Measurements from ENCODE around the gene DHRS3. TPM values are rescaled to one million over a fixed set of nuclear protein-coding genes. Genes with fewer than 3 reads are reported as not detected.

DHRS3 gene
- total and polyA plus RNA-seq, 2 of the 13 experiments (the other 11 are each of a cell fraction or from before 2014, with no cell fraction given): 48.5 to 90.5 TPM

- no peak for TF ChIP-seq ZMYM3 (CRISPR knock-in tag; IDR thresholded peaks at IDR 0.05)
- 0 out of 2 replicates have a peak, but pooled peaks have one; percentile 9 for TF ChIP-seq CAMTA2 (CRISPR knock-in tag; IDR thresholded peaks at IDR 0.05; ENCODE audit: borderline replicate concordance)
- TF ChIP-seq FOXO1 (CRISPR knock-in tag; IDR thresholded peaks at IDR 0.05): no peak
- TF ChIP-seq CBX1 (IDR thresholded peaks at IDR 0.05; ENCODE audit: low read depth): no peak
- TF ChIP-seq ZNF788 (CRISPR knock-in tag; IDR thresholded peaks at IDR 0.05; ENCODE audit: borderline replicate concordance): 0 out of 2 replicates have a peak, but pooled peaks have one; percentile 11
- no peak for TF ChIP-seq MIER2 (CRISPR knock-in tag; IDR thresholded peaks at IDR 0.05)
- no peak for TF ChIP-seq RFX1 (IDR thresholded peaks at IDR 0.05)
- TF ChIP-seq TSC22D2 (CRISPR knock-in tag; IDR thresholded peaks at IDR 0.05; ENCODE audit: borderline replicate concordance): no peak
- TF ChIP-seq GPN1 (CRISPR knock-in tag; IDR thresholded peaks at IDR 0.05; ENCODE audit: borderline replicate concordance): no peak
- peak; percentile 29; the same call in 1 of the 2 replicates for TF ChIP-seq ZNF136 (CRISPR knock-in tag; IDR thresholded peaks at IDR 0.05; ENCODE audit: low read depth)
- TF ChIP-seq HNRNPL (IDR thresholded peaks at IDR 0.05; ENCODE audit: low read depth, low read length): peak; percentile 98
- TF ChIP-seq ZBTB49 (CRISPR knock-in tag; IDR thresholded peaks at IDR 0.05; ENCODE audit: borderline replicate concordance): no peak
- TF ChIP-seq, protein P1, sequence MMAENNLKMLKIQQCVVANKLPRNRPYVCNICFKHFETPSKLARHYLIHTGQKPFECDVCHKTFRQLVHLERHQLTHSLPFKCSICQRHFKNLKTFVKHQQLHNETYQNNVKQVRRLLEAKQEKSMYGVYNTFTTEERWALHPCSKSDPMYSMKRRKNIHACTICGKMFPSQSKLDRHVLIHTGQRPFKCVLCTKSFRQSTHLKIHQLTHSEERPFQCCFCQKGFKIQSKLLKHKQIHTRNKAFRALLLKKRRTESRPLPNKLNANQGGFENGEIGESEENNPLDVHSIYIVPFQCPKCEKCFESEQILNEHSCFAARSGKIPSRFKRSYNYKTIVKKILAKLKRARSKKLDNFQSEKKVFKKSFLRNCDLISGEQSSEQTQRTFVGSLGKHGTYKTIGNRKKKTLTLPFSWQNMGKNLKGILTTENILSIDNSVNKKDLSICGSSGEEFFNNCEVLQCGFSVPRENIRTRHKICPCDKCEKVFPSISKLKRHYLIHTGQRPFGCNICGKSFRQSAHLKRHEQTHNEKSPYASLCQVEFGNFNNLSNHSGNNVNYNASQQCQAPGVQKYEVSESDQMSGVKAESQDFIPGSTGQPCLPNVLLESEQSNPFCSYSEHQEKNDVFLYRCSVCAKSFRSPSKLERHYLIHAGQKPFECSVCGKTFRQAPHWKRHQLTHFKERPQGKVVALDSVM (CRISPR knock-in tag; IDR thresholded peaks at IDR 0.05): no peak
- TF ChIP-seq STAT5B (CRISPR knock-in tag; IDR thresholded peaks at IDR 0.05): no peak
- TF ChIP-seq MAFG (CRISPR knock-in tag; IDR thresholded peaks at IDR 0.05): no peak
- peak; percentile 69 for TF ChIP-seq RBFOX2 (IDR thresholded peaks at IDR 0.05; ENCODE audit: low read depth, low read length)
- TF ChIP-seq AKAP8 (CRISPR knock-in tag; IDR thresholded peaks at IDR 0.05): no peak
- TF ChIP-seq MTA1 (CRISPR knock-in tag; IDR thresholded peaks at IDR 0.05; ENCODE audit: borderline replicate concordance): no peak
- 0 out of 2 replicates have a peak, but pooled peaks have one; percentile 13 for TF ChIP-seq HOXA3 (CRISPR knock-in tag; IDR thresholded peaks at IDR 0.05)
- TF ChIP-seq ZNF296 (CRISPR knock-in tag; conservative IDR thresholded peaks at IDR 0.05): no peak
- TF ChIP-seq ZNF781 (CRISPR knock-in tag; IDR thresholded peaks at IDR 0.05; ENCODE audit: borderline replicate concordance, not compliant biosample characterization): no peak
- TF ChIP-seq ZNF224 (CRISPR knock-in tag; IDR thresholded peaks at IDR 0.05): no peak
- TF ChIP-seq ZNF547 (CRISPR knock-in tag; IDR thresholded peaks at IDR 0.05): peak; percentile 29; the same call in 1 of the 2 replicates
- peak; percentile 61 for TF ChIP-seq ZBTB33 (CRISPR knock-in tag; IDR thresholded peaks at IDR 0.05)
- no peak for TF ChIP-seq POGZ (CRISPR knock-in tag; IDR thresholded peaks at IDR 0.05)
- TF ChIP-seq, protein P2, sequence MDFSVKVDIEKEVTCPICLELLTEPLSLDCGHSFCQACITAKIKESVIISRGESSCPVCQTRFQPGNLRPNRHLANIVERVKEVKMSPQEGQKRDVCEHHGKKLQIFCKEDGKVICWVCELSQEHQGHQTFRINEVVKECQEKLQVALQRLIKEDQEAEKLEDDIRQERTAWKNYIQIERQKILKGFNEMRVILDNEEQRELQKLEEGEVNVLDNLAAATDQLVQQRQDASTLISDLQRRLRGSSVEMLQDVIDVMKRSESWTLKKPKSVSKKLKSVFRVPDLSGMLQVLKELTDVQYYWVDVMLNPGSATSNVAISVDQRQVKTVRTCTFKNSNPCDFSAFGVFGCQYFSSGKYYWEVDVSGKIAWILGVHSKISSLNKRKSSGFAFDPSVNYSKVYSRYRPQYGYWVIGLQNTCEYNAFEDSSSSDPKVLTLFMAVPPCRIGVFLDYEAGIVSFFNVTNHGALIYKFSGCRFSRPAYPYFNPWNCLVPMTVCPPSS (IDR thresholded peaks at IDR 0.05): no peak
Measured at GRCh38 chr1:12527564-12527963, 90.4 kb downstream of the DHRS3 start (continued).
